SK-N-SH (cell line): ENCODE data around the gene ZCCHC14. TPM values are rescaled to one million over a fixed set of nuclear protein-coding genes. Genes with fewer than 3 reads are reported as not detected.
A peak's percentile ranks its signal among the peaks of the same experiment; 100 is the strongest.

Experiments
- CTCF ChIA-PET: fragments of 300-600, 350-600 bp; formaldehyde crosslinking; extraction: SDS; loops from one replicate; lab custom pipeline; 2021; lab: Yijun Ruan, JAX
- POLR2A ChIA-PET: fragments of 350-600 bp; sonication (Branson Sonifier 250); formaldehyde crosslinking; extraction: SDS; loops from one replicate; lab custom pipeline; 2020; ENCODE audit warnings: antibody characterized with exemption, inconsistent platforms; lab: Yijun Ruan, JAX
- DNase-seq: peaks from one replicate; pipeline ENCODE4 v3.0.0; 2012
- H2AFZ ChIP-seq: fragments of 200-600 bp; sonication (generic); 2 replicates; pipeline ENCODE4 v1.8.1; 2016; ENCODE audit warnings: antibody characterized with exemption, mild to moderate bottlenecking, low read depth
- H3F3A ChIP-seq: fragments of 200-600 bp; sonication (generic); replicated peaks from 2 replicates; pipeline ENCODE3; 2016; ENCODE audit warnings: antibody characterized with exemption, mild to moderate bottlenecking; ENCODE audit not compliant: insufficient read depth
- H3K27ac ChIP-seq, 2 experiments: fragments of 200-500 bp in 1 of 2; fragments of 200-600 bp in 1 of 2; sonication (Bioruptor generic) in 1 of 2; sonication (generic), shearing (Covaris generic) in 1 of 2; 2 replicates each; pipeline versions ENCODE4 v1.5.1 to v1.6.1; 2014 to 2016; ENCODE audit warnings: low read depth in 2 of 2, inconsistent platforms in 1 of 2, low read length in 1 of 2, mild to moderate bottlenecking in 1 of 2, mixed read lengths in 1 of 2
- H3K27me3 ChIP-seq: fragments of 200-600 bp; sonication (generic), shearing (Covaris generic); 2 replicates; pipeline ENCODE4 v1.6.1; 2016; ENCODE audit warnings: mixed run types; ENCODE audit not compliant: insufficient read depth
- H3K36me3 ChIP-seq, 2 experiments: fragments of 200-500 bp in 1 of 2; fragments of 200-600 bp in 1 of 2; sonication (Bioruptor generic) in 1 of 2; sonication (generic) in 1 of 2; replicated peaks in 1 of 2; 2 replicates each; pipeline versions ENCODE3 to v1.5.1; 2014 to 2016; ENCODE audit warnings: low read length in 1 of 2, mild to moderate bottlenecking in 1 of 2; ENCODE audit not compliant: insufficient read depth in 2 of 2, control insufficient read depth in 1 of 2
- H3K4me1 ChIP-seq, 2 experiments: fragments of 200-500 bp in 1 of 2; fragments of 200-600 bp in 1 of 2; sonication (Bioruptor generic) in 1 of 2; sonication (generic), shearing (Covaris generic) in 1 of 2; 2 replicates each; pipeline versions ENCODE4 v1.5.1 to v1.6.1; 2014 to 2016; ENCODE audit warnings: low read depth in 1 of 2, low read length in 1 of 2, mixed run types in 1 of 2; ENCODE audit not compliant: insufficient read depth in 2 of 2, control insufficient read depth in 1 of 2
- H3K4me2 ChIP-seq: fragments of 200-600 bp; sonication (generic), shearing (Covaris generic); 2 replicates; pipeline ENCODE4 v1.6.1; 2017; ENCODE audit warnings: mixed run types
- H3K4me3 ChIP-seq, 2 experiments: fragments of 200-500 bp in 1 of 2; fragments of 200-600 bp in 1 of 2; sonication (Bioruptor generic) in 1 of 2; sonication (generic), shearing (Covaris generic) in 1 of 2; 2 replicates each; pipeline versions ENCODE4 v1.5.1 to v1.8.1; 2014 to 2016; ENCODE audit warnings: low read depth in 2 of 2, inconsistent platforms in 1 of 2, low read length in 1 of 2, mild to moderate bottlenecking in 1 of 2, mixed read lengths in 1 of 2, moderate library complexity in 1 of 2
- H3K79me2 ChIP-seq: fragments of 200-600 bp; sonication (generic); 2 replicates; pipeline ENCODE4 v1.8.1; 2017; ENCODE audit warnings: mild to moderate bottlenecking; ENCODE audit not compliant: insufficient read depth
- H3K9ac ChIP-seq: fragments of 200-600 bp; sonication (generic); 2 replicates; pipeline ENCODE4 v1.6.1; 2017; ENCODE audit warnings: mixed run types
- H3K9me2 ChIP-seq: fragments of 200-600 bp; sonication (generic); 2 replicates; pipeline ENCODE4 v1.6.1; 2017; ENCODE audit warnings: mixed run types
- H3K9me3 ChIP-seq: fragments of 200-600 bp; sonication (generic); 2 replicates; pipeline ENCODE4 v1.6.1; 2017; ENCODE audit warnings: mixed run types, mild to moderate bottlenecking, moderate library complexity
- H4K20me1 ChIP-seq: fragments of 200-600 bp; sonication (generic); 2 replicates; pipeline ENCODE4 v1.6.1; 2017; ENCODE audit warnings: mild to moderate bottlenecking, mixed run types; ENCODE audit not compliant: insufficient read depth
- EP300 ChIP-seq, 2 experiments: IDR thresholded peaks; 2 replicates each; pipeline versions ENCODE4 v1.4.0 to v1.6.1; 2012; ENCODE audit warnings: borderline replicate concordance in 1 of 2, low read depth in 1 of 2, low read length in 1 of 2
- FOSL2 ChIP-seq: IDR thresholded peaks from 2 replicates; pipeline ENCODE4 v1.4.0; 2012; ENCODE audit warnings: low read depth, mild to moderate bottlenecking, moderate library complexity, borderline replicate concordance
- GATA2 ChIP-seq: sonication (generic); formaldehyde crosslinking; IDR thresholded peaks from 2 replicates; pipeline ENCODE4 v1.5.0; 2020; ENCODE audit warnings: mild to moderate bottlenecking, missing genetic modification reagents
- JUND ChIP-seq: IDR thresholded peaks from 2 replicates; pipeline ENCODE4 v1.4.0; 2012
- MXI1 ChIP-seq: IDR thresholded peaks from 2 replicates; pipeline ENCODE4 v1.6.1; 2012; ENCODE audit warnings: mild to moderate bottlenecking, low read depth, low read length, improper control_type of control experiment
- NFIC ChIP-seq: IDR thresholded peaks from 2 replicates; pipeline ENCODE4 v1.4.0; 2012; ENCODE audit warnings: borderline replicate concordance
- NRF1 ChIP-seq: IDR thresholded peaks from 2 replicates; pipeline ENCODE4 v1.6.1; 2012; ENCODE audit warnings: low read depth, mild to moderate bottlenecking, low read length
- RAD21 ChIP-seq: IDR thresholded peaks from 2 replicates; pipeline ENCODE4 v1.6.1; 2012; ENCODE audit warnings: mild to moderate bottlenecking, low read length
- RCOR1 ChIP-seq: fragments of 150-350 bp; IDR thresholded peaks from 2 replicates; pipeline ENCODE4 v1.6.1; 2017; ENCODE audit warnings: antibody characterized with exemption, low read length
- RFX5 ChIP-seq: IDR thresholded peaks from 2 replicates; pipeline ENCODE4 v1.6.1; 2012; ENCODE audit warnings: mild to moderate bottlenecking, improper control_type of control experiment, low read length
- TEAD4 ChIP-seq: IDR thresholded peaks from 2 replicates; pipeline ENCODE4 v1.4.0; 2012; ENCODE audit warnings: mild to moderate bottlenecking, borderline replicate concordance; ENCODE audit not compliant: insufficient read depth
- WGBS: methylation state at CpG from one replicate; pipeline ENCODE4 v1.1.6; 2017; ENCODE audit warnings: low lambda C conversion rate; 5-methylcytosine and 5-hydroxymethylcytosine counted together
- polyA plus RNA-seq, 3 experiments: library from polyadenylated mRNA; depleted of rRNA; stranded (reverse); fragments of >200 nt; gene quantifications; 2 replicates each; pipeline ENCODE4 v1.2.3, GENCODE V29; 2012
- TF ChIP-seq, protein P1 (sequence below): fragments of 150-350 bp; IDR thresholded peaks from 2 replicates; pipeline ENCODE4 v1.6.1; 2017; ENCODE audit warnings: antibody characterized with exemption, low read length, low read depth, borderline replicate concordance
- TF ChIP-seq, protein P2 (sequence below): IDR thresholded peaks from 2 replicates; pipeline ENCODE4 v1.6.1; 2012; ENCODE audit warnings: mild to moderate bottlenecking, low read depth, low read length, moderate library complexity
- TF ChIP-seq, protein P3 (sequence below): fragments of 150-350 bp; IDR thresholded peaks from 2 replicates; pipeline ENCODE4 v1.6.1; 2016; ENCODE audit warnings: mild to moderate bottlenecking, low read depth, low read length

The ZCCHC14 gene
- polyA plus RNA-seq, 1 of the 3 experiments (the other 2 are of a cell fraction): 5.7 TPM

GRCh38 chr16:87470332-87470731 lies 22.5 kb downstream of the ZCCHC14 start:
- Histone ChIP-seq H3K27ac (peak overlapping the region in 1 of 2 experiments; percentile 95; a peak in 2 of 4 replicates), H3K9me3 (no peaks in the 10 kb centered on the region), H2AFZ (no peak overlapping the region), H3K4me3 (no peak overlapping the region), H3F3A (peaks cover 13% of the 10 kb centered on the region), H3K4me2 (no peak overlapping the region), H3K27me3 (no peaks in the 10 kb centered on the region), H3K79me2 (peaks cover 99% of the 10 kb centered on the region), H3K36me3 (no peaks in the 10 kb centered on the region), H3K4me1 (peaks cover 17 to 95% of the 10 kb centered on the region in 2 experiments)
- CTCF ChIA-PET: interaction anchor here (0.8 to 1.1 kb wide), 2 partner anchors 21 to 166 kb away, joined by 3 to 6 read pairs; no protein-coding TSS in a partner anchor
- WGBS: 75% methylated on average over 3 of the region's 3 CpGs
- DNase-seq: no peak
- TF ChIP-seq FOSL2: no peak
- TF ChIP-seq, all 33 proteins: peak for 0
- no peaks in the 10 kb centered on the region for H3K9me2 ChIP-seq
- no peak overlapping the region for H3K9ac ChIP-seq
- POLR2A ChIA-PET: interaction anchor here (1.3 kb wide), 1 partner anchor 10 kb away, joined by 3 read pairs; no protein-coding TSS in a partner anchor
- peaks cover 76% of the 10 kb centered on the region for H4K20me1 ChIP-seq

DNA sequence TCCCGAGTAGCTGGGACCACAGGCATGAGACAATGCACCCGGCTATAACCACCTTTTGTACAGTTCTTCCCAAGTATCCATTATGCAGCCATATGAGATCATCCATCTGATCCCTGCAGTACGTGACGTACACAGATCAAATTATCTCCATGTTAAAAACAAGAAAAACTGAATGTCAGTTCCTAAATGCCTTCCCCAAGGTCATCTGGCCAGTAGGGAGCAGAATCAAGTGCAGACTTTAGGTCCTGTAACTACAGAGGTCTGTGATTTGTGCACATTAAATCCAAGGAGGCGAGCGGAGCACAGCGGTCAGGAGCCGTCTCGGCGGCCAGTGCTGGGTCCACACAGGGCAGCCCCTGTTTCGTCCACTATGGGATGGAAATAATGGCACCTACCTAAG lies 23.7 kb downstream of the ZCCHC14 start:
- 84% methylated on average over 11 of the region's 11 CpGs for WGBS

More for the DNA sequence above, 23.7 kb downstream of the ZCCHC14 start:
- CTCF ChIA-PET: interaction anchor here (0.8 to 1.3 kb wide), 7 partner anchors 10 to 167 kb away, joined by 3 to 4 read pairs (median 3); no protein-coding TSS in a partner anchor
- peak overlapping the region; percentile 4 to 95; a peak in 3 of 4 replicates for H3K27ac ChIP-seq
- H3K4me1 ChIP-seq: peaks cover 28 to 95% of the 10 kb centered on the region in 2 experiments
- POLR2A ChIA-PET: interaction anchor here (0.8 kb wide), 1 partner anchor 28 kb away, joined by 3 read pairs; no protein-coding TSS in a partner anchor
- H3K9me3 ChIP-seq: no peaks in the 10 kb centered on the region
- no peaks in the 10 kb centered on the region for H3K9me2 ChIP-seq
- DNase-seq: peak; percentile 69
- no peak overlapping the region for H3K9ac ChIP-seq
- H3K4me3 ChIP-seq: no peak overlapping the region
- no peak overlapping the region for H3K4me2 ChIP-seq
- no peak overlapping the region for H2AFZ ChIP-seq
- TF ChIP-seq NRF1: no peak
- TF ChIP-seq NFIC: no peak
- TF ChIP-seq RFX5: peak; percentile 16; the same call in 1 of the 2 replicates
- TF ChIP-seq RAD21: peak; percentile 44; the same call in 1 of the 2 replicates
- TF ChIP-seq, protein P1, sequence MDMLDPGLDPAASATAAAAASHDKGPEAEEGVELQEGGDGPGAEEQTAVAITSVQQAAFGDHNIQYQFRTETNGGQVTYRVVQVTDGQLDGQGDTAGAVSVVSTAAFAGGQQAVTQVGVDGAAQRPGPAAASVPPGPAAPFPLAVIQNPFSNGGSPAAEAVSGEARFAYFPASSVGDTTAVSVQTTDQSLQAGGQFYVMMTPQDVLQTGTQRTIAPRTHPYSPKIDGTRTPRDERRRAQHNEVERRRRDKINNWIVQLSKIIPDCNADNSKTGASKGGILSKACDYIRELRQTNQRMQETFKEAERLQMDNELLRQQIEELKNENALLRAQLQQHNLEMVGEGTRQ: no peak
- 0 out of 2 replicates have a peak, but pooled peaks have one; percentile 16 for TF ChIP-seq MXI1
- TF ChIP-seq, protein P2, sequence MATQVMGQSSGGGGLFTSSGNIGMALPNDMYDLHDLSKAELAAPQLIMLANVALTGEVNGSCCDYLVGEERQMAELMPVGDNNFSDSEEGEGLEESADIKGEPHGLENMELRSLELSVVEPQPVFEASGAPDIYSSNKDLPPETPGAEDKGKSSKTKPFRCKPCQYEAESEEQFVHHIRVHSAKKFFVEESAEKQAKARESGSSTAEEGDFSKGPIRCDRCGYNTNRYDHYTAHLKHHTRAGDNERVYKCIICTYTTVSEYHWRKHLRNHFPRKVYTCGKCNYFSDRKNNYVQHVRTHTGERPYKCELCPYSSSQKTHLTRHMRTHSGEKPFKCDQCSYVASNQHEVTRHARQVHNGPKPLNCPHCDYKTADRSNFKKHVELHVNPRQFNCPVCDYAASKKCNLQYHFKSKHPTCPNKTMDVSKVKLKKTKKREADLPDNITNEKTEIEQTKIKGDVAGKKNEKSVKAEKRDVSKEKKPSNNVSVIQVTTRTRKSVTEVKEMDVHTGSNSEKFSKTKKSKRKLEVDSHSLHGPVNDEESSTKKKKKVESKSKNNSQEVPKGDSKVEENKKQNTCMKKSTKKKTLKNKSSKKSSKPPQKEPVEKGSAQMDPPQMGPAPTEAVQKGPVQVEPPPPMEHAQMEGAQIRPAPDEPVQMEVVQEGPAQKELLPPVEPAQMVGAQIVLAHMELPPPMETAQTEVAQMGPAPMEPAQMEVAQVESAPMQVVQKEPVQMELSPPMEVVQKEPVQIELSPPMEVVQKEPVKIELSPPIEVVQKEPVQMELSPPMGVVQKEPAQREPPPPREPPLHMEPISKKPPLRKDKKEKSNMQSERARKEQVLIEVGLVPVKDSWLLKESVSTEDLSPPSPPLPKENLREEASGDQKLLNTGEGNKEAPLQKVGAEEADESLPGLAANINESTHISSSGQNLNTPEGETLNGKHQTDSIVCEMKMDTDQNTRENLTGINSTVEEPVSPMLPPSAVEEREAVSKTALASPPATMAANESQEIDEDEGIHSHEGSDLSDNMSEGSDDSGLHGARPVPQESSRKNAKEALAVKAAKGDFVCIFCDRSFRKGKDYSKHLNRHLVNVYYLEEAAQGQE: no peak
- TF ChIP-seq, protein P3, sequence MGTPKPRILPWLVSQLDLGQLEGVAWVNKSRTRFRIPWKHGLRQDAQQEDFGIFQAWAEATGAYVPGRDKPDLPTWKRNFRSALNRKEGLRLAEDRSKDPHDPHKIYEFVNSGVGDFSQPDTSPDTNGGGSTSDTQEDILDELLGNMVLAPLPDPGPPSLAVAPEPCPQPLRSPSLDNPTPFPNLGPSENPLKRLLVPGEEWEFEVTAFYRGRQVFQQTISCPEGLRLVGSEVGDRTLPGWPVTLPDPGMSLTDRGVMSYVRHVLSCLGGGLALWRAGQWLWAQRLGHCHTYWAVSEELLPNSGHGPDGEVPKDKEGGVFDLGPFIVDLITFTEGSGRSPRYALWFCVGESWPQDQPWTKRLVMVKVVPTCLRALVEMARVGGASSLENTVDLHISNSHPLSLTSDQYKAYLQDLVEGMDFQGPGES: no peak
- TF ChIP-seq TEAD4: no peak
- TF ChIP-seq JUND: no peak
- peak; percentile 46; the same call in 1 of the 2 replicates for TF ChIP-seq GATA2 (CRISPR knock-in tag)
- peak in 1 of 2 experiments; percentile 53; a peak in 1 of 4 replicates for TF ChIP-seq EP300 (IDR thresholded peaks at IDR 0.05; ENCODE audit: borderline replicate concordance in 1 of 2, low read depth in 1 of 2, low read length in 1 of 2)
- peak; percentile 14; the same call in 1 of the 2 replicates for TF ChIP-seq RCOR1
- peaks cover 68% of the 10 kb centered on the region for H4K20me1 ChIP-seq
- peaks cover 89% of the 10 kb centered on the region for H3K79me2 ChIP-seq
- no peaks in the 10 kb centered on the region for H3K27me3 ChIP-seq
- H3F3A ChIP-seq: peaks cover 24% of the 10 kb centered on the region
- H3K36me3 ChIP-seq: no peaks in the 10 kb centered on the region
